ENCODE data around the gene PPFIBP2.

The PPFIBP2 gene

DNA sequence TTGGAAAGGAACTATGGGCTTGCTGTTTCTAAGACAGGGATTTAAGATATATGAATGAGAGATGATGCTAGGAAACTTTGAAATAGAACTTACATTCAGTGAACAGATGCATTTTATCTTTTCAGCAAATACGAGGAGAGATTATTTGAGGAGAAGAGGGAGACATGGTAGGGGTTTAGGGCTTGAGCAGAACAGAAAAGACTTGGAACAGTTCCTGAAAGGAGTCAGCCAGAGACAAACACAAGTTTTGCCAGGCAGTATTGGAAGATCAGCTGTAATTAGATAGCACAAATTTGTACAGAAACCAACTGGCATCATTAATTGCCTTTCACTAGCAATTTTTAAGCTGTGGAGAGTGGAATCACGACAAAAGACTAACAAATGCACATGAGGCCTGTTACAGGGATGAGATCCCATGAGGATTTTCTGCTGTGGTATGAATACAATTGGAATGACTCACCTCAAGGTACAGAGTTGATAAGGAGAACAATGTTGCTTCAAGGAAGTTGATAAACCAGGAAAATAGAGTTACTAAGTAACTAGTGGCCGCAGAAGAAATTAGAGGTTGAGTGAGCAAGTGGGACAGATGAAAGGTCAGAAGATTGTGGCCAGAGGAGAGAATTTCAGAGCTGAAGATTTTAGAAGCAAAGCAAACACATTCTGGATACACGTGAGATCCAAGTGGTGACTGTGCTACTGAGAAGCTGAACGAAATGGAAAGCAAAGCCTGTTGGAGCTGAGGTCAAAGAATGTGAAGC, 91.6 kb downstream of the PPFIBP2 start:
- no peak for DNase-seq

DNA sequence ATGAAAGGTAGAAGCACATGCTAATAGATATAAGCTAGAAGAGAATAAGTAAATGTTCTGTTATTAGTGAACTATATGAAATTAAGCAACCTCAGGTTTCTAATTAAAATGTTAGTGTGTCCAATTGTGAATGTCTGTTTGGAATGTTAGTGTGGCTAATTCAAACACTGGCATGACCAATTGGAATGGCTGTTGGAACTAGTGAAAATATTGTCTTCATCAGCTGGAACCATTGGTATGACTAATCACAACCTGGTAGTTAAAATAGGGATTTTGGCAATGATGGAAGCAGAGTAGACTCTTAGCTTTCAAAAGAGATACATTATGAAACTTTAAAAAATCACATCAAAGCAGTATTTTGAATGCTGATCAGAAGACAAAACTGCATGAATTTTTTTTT, 92.7 kb downstream of the PPFIBP2 start:
- DNase-seq = no peak

- DNase-seq = no peak
These were observed 95.2 kb downstream of the PPFIBP2 start for GRCh38 chr11:7609015-7609414.

GRCh38 chr11:7609521-7609920, 95.7 kb downstream of the PPFIBP2 start:
- DNase-seq = no peak

DNA sequence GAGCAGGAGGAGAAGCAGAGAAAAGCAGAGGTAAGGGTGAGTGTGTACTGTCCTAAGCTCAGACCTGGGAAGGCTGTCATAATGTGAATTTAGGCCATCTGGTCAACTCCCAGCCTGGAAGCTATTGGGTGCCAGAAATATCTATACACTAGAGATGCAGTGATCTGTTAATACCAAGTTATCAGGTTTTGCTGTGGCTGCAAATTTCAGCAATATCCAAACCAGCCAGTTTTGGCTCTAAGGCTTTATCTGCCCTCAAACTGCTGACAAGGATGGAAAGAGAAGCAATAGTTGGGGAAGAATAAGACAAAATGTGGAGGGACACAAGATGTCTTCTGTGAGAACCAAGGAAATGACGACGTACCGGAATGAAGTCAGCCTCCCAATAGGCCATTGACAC, 96.6 kb downstream of the PPFIBP2 start:
- no peak for DNase-seq

DNA sequence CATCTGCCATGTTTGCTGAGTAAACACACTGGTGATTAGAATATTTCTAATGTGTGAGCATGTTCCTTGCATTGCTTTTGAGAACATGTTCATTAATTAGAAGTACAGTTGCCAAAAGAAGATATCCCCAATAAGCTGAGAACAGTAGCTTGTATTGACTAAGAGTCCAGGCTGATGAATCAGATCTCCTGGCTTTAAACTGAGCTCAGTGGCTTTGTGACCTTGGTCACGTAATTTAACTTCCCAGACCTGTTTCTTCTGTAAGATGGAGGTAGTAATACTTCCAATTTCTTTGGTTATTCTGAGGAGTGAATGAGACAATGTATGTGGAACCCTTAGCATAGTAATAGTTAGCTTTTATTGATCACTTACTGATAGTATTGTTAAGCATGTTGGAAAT, 97.6 kb downstream of the PPFIBP2 start:
- DNase-seq = no peak

GRCh38 chr11:7612056-7612660, 98.4 kb downstream of the PPFIBP2 start:
- DNase-seq = no peak

DNA sequence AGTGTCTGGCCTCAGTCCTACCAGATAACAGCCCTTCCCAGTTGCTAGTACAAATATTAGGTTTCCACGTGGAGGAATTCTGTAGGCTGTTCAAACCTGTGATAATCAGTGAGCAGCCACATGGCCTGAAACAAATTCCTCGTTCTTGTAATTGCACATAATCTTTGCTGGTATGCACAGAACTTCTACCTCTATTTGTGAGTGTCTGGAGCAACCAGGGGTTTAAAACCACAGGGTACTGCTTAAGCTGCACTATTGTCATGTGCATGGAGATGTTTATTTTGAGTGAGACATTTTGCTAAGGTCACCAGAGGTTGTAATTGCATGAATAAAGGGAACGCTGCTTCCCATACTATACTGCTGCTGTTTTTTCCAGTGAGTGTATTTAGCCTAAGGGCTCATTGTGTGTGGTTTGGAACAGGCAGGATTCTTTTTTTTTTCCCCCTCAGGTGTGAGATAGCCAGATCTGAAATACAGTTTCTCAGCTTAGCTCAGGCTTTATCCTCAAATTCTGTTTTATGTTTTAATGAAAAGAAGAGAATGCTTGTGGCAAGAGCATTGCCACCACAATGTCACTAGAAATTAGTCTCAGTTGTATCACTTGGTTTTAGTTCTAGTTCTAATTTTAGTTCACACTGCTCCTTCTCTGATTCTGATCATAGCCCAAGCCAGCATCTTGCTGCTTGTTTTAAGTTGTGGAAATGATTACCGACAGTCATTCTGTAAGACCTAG, 99.0 kb downstream of the PPFIBP2 start:
- no peak for DNase-seq

GRCh38 chr11:7613394-7613720, 99.6 kb downstream of the PPFIBP2 start:
- DNase-seq = no peak

DNA sequence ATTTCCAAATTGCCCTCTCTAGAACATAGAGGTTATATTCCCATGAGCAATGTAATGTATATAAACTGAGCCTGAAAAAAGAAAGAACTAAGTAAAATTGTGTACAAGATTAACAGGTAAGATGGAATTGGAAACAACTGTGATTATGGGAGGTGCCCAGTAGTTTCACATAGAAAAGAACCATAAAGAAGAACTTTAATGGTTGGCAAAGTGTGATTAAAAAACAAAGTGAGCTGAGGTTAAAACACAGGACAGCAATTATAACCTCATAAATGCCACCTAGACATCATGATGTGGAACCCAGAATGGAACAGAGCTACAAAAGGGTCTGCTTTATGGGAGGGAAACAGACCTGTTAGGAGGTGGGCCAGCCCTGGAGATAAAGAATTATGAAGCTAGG, 100.9 kb downstream of the PPFIBP2 start:
- no peak for DNase-seq

- DNase-seq = no peak
These were observed 103.2 kb downstream of the PPFIBP2 start for GRCh38 chr11:7617032-7617431.

DNA sequence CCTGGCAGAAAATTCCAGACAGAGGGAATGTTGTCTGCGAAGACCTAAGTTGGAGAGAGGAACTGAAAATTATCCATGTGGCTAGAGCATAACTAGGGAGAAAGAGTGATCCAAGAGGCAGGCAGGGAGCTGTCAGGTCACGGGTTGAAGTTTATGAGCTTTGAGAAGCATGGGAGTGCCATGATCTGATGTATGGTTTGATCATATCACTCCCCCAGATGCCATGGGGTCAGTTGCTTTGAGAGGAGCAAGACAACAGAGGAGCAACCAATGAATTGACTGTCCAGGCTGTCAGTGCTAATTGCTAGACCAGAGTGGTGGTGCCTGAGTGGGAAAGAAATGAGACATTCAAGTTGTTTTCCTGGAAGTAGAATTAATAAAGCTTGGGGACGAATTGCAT, 105.5 kb downstream of the PPFIBP2 start:
- DNase-seq = no peak

- DNase-seq = no peak
These were observed 107.3 kb downstream of the PPFIBP2 start for GRCh38 chr11:7621090-7621489.

GRCh38 chr11:7621554-7621953, 107.8 kb downstream of the PPFIBP2 start:
- no peak for DNase-seq

- no peak for DNase-seq
These were observed 108.9 kb downstream of the PPFIBP2 start for GRCh38 chr11:7622721-7623120.

- no peak for DNase-seq
These were observed 114.9 kb downstream of the PPFIBP2 start for GRCh38 chr11:7628660-7629059.

- no peak for DNase-seq
These were observed 116.2 kb downstream of the PPFIBP2 start for GRCh38 chr11:7630002-7630401.

GRCh38 chr11:7632211-7632610, 118.4 kb downstream of the PPFIBP2 start:
- no peak for DNase-seq

DNA sequence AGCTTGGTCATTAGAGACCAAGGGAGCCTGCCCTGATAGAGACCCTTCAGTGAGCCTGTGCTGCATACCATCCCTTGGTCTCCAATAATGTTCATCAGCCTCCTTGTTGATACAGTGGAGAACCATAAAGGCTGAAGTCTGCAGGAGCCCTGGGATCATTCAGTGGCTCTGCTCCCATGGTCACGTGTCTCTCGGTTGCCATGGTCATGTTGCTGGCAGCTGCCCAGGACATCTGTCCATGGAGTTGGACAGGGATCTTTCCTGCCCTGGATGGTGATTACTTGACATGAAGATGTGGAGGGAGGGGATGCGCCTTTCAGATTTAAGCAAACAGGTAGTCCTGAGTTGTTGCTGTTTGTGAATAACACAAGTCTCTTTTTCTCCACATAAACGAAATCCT, 121.3 kb downstream of the PPFIBP2 start:
- DNase-seq = peak; percentile 2

DNA sequence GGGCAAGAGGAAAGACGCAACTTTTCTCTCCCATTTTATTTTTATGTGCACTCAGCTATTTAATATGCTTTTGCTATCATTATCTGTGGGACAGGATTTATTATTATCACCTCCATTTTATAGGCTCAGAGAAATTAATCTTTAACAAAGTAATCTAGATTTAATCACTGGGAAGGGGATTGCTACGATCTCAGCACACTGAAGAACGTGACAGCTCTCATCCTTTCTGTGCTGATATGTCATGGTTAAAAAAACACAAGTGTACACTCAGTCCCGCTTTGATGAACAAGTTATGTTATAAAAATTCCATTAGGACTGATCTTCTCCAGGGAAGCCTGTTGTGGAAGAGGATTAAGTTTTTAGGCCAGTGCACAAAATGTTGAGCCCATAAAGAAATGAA, 121.9 kb downstream of the PPFIBP2 start:
- DNase-seq = no peak

- no peak for DNase-seq
These were observed 122.6 kb downstream of the PPFIBP2 start for GRCh38 chr11:7636350-7636749.

GRCh38 chr11:7637447-7638157, 123.8 kb downstream of the PPFIBP2 start:
- DNase-seq = peak; percentile 28

Data from NCI-H82 (cell line).